MM.1S (cell line): Measurements from ENCODE around the gene CARMIL1.

Source experiments
- DNase-seq: peaks from one replicate; pipeline ENCODE4 v3.0.0-alpha.2; 2015
- H2AFZ ChIP-seq: fragments of 300-600 bp; sonication (generic); 2 replicates; pipeline ENCODE4 v1.6.0; 2016; ENCODE audit warnings: antibody characterized with exemption, low read length
- H3F3A ChIP-seq: fragments of 300-600 bp; sonication (generic); 2 replicates; pipeline ENCODE4 v1.6.1; 2016; ENCODE audit warnings: mild to moderate bottlenecking, antibody characterized with exemption, low read length, moderate library complexity, mixed read lengths; ENCODE audit not compliant: insufficient read depth
- H3K27ac ChIP-seq: fragments of 300-600 bp; sonication (generic); 2 replicates; pipeline ENCODE4 v1.5.1; 2016; ENCODE audit warnings: mild to moderate bottlenecking, low read length
- H3K27me3 ChIP-seq: fragments of 300-600 bp; sonication (generic); replicated peaks from 2 replicates; pipeline ENCODE4 v1.6.0; 2016; ENCODE audit warnings: low read length; ENCODE audit not compliant: insufficient read depth
- H3K36me3 ChIP-seq: fragments of 300-600 bp; sonication (generic); replicated peaks from 2 replicates; pipeline ENCODE4 v1.6.1; 2016; ENCODE audit warnings: mild to moderate bottlenecking, low read length, mixed read lengths; ENCODE audit not compliant: insufficient read depth
- H3K4me1 ChIP-seq: fragments of 300-600 bp; sonication (generic); 2 replicates; pipeline ENCODE4 v1.6.1; 2016; ENCODE audit warnings: low read length, mixed read lengths
- H3K4me2 ChIP-seq: fragments of 300-600 bp; sonication (generic); 2 replicates; pipeline ENCODE4 v1.6.0; 2016; ENCODE audit warnings: low read depth, low read length
- H3K4me3 ChIP-seq: fragments of 300-600 bp; sonication (generic); 2 replicates; pipeline ENCODE4 v1.5.1; 2016; ENCODE audit warnings: low read length, mixed read lengths
- H3K79me2 ChIP-seq: fragments of 300-600 bp; sonication (generic); 2 replicates; pipeline ENCODE4 v1.6.1; 2016; ENCODE audit warnings: mixed run types, low read length, mixed read lengths
- H3K9ac ChIP-seq: fragments of 300-600 bp; sonication (generic); 2 replicates; pipeline ENCODE4 v1.6.1; 2016; ENCODE audit warnings: low read length, mixed read lengths
- H3K9me2 ChIP-seq: fragments of 300-600 bp; sonication (generic); replicated peaks from 2 replicates; pipeline ENCODE4 v1.6.1; 2016; ENCODE audit warnings: mild to moderate bottlenecking, low read length, mixed read lengths; ENCODE audit not compliant: insufficient read depth
- H3K9me3 ChIP-seq: fragments of 300-600 bp; sonication (generic); replicated peaks from 2 replicates; pipeline ENCODE4 v1.6.1; 2016; ENCODE audit warnings: mild to moderate bottlenecking, low read length, mixed read lengths; ENCODE audit not compliant: insufficient read depth
- H4K20me1 ChIP-seq: fragments of 300-600 bp; sonication (generic); 2 replicates; pipeline ENCODE4 v1.6.1; 2016; ENCODE audit warnings: mild to moderate bottlenecking, low read length, moderate library complexity, mixed read lengths; ENCODE audit not compliant: insufficient read depth
- CTCF ChIP-seq: fragments of 300-600 bp; sonication (generic); IDR thresholded peaks from 2 replicates; pipeline ENCODE4 v1.5.1; 2016; ENCODE audit warnings: antibody characterized with exemption, low read length, mixed read lengths
- EZH2 ChIP-seq: fragments of 300-600 bp; sonication (generic); optimal IDR thresholded peaks from 2 replicates; pipeline ENCODE3; 2017; ENCODE audit warnings: low read depth, mild to moderate bottlenecking, antibody characterized with exemption, low read length, mixed read lengths
- EZH2phosphoT487 ChIP-seq: fragments of 300-600 bp; sonication (generic); IDR thresholded peaks from 2 replicates; pipeline ENCODE4 v1.6.1; 2018; ENCODE audit warnings: antibody characterized with exemption, low read length

CARMIL1 gene

GRCh38 chr6:25612666-25613065 is 333.5 kb downstream of the CARMIL1 start:
- Histone ChIP-seq H3K4me3 (no peak overlapping the region), H3K9me3 (no peaks in the 10 kb centered on the region), H3K4me2 (no peak overlapping the region), H2AFZ (no peak overlapping the region), H3K36me3 (no peaks in the 10 kb centered on the region), H3K79me2 (no peaks in the 10 kb centered on the region), H3F3A (no peaks in the 10 kb centered on the region), H3K9me2 (no peaks in the 10 kb centered on the region), H3K27me3 (no peaks in the 10 kb centered on the region), H3K27ac (no peak overlapping the region), H3K4me1 (no peaks in the 10 kb centered on the region), H3K9ac (no peak overlapping the region), H4K20me1 (no peaks in the 10 kb centered on the region)
- DNase-seq: no peak
- TF ChIP-seq EZH2 (no peak), CTCF (no peak), EZH2phosphoT487 (no peak)

- Histone ChIP-seq H3K36me3 (no peaks in the 10 kb centered on the region), H3K27me3 (no peaks in the 10 kb centered on the region), H2AFZ (no peak overlapping the region), H4K20me1 (no peaks in the 10 kb centered on the region), H3K4me1 (no peaks in the 10 kb centered on the region), H3F3A (no peaks in the 10 kb centered on the region), H3K27ac (no peak overlapping the region), H3K4me2 (no peak overlapping the region), H3K9me2 (no peaks in the 10 kb centered on the region), H3K79me2 (no peaks in the 10 kb centered on the region), H3K9me3 (no peaks in the 10 kb centered on the region), H3K9ac (no peak overlapping the region), H3K4me3 (no peak overlapping the region)
- DNase-seq: no peak
- no peak for TF ChIP-seq EZH2phosphoT487
- no peak for TF ChIP-seq EZH2
- no peak for TF ChIP-seq CTCF
These were observed 334.2 kb downstream of the CARMIL1 start for GRCh38 chr6:25613415-25613814.

- Histone ChIP-seq H4K20me1 (no peaks in the 10 kb centered on the region), H3K9me2 (no peaks in the 10 kb centered on the region), H3K27ac (no peak overlapping the region), H3K4me1 (no peaks in the 10 kb centered on the region), H3F3A (no peaks in the 10 kb centered on the region), H3K9me3 (no peaks in the 10 kb centered on the region), H3K27me3 (no peaks in the 10 kb centered on the region), H3K4me2 (no peak overlapping the region), H3K36me3 (no peaks in the 10 kb centered on the region), H3K4me3 (no peak overlapping the region), H3K9ac (no peak overlapping the region), H2AFZ (no peak overlapping the region), H3K79me2 (no peaks in the 10 kb centered on the region)
- DNase-seq: no peak
- TF ChIP-seq EZH2phosphoT487: no peak
These were observed 334.9 kb downstream of the CARMIL1 start for GRCh38 chr6:25614052-25614451.

- no peaks in the 10 kb centered on the region for H3K9me3 ChIP-seq
- no peak overlapping the region for H3K4me3 ChIP-seq
- no peaks in the 10 kb centered on the region for H3F3A ChIP-seq
- H3K9ac ChIP-seq: no peak overlapping the region
- H4K20me1 ChIP-seq: no peaks in the 10 kb centered on the region
- no peaks in the 10 kb centered on the region for H3K36me3 ChIP-seq
- H2AFZ ChIP-seq: no peak overlapping the region
- H3K4me1 ChIP-seq: no peaks in the 10 kb centered on the region
- no peaks in the 10 kb centered on the region for H3K27me3 ChIP-seq
- TF ChIP-seq EZH2phosphoT487: no peak
- no peak for TF ChIP-seq CTCF
- TF ChIP-seq EZH2: no peak
- H3K27ac ChIP-seq: no peak overlapping the region
- H3K4me2 ChIP-seq: no peak overlapping the region
- no peaks in the 10 kb centered on the region for H3K9me2 ChIP-seq
- no peaks in the 10 kb centered on the region for H3K79me2 ChIP-seq
- no peak for DNase-seq
These were observed 336.3 kb downstream of the CARMIL1 start for GRCh38 chr6:25615471-25615870.
